ENCODE data around the gene IGFL4. TPM values are rescaled to one million over a fixed set of nuclear protein-coding genes. Genes with fewer than 3 reads are reported as not detected.
A peak's percentile ranks its signal among the peaks of the same experiment; 100 is the strongest.

The IGFL4 gene
- total RNA-seq, 1 donor from 2014 or later = 3.4 TPM

GRCh38 chr19:46021531-46022041 lies 19.2 kb downstream of the IGFL4 start:
- no peak for DNase-seq (ENCODE audit: low spot score)

DNA sequence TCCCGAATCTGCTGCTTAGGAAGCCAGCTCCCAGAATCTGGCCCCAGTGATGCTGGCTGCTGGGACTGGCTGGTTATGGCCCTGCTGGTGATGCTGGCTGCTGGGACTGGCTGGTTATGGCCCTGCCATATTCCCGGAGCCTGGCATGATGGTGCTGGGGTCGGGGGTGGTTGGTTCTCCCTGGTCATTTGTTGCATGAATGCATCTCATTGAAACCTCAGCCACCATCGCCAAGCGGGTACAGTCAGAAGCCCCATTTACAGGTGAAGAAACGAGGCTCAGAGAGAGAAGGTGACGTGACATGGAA lies 20.0 kb downstream of the IGFL4 start:
- no peak for DNase-seq (ENCODE audit: low spot score)

GRCh38 chr19:46019270-46019669 lies 21.5 kb downstream of the IGFL4 start:
- DNase-seq (ENCODE audit: low spot score) = no peak

- DNase-seq (ENCODE audit: low spot score) = no peak
These were observed 22.0 kb downstream of the IGFL4 start for GRCh38 chr19:46018729-46019251.

DNA sequence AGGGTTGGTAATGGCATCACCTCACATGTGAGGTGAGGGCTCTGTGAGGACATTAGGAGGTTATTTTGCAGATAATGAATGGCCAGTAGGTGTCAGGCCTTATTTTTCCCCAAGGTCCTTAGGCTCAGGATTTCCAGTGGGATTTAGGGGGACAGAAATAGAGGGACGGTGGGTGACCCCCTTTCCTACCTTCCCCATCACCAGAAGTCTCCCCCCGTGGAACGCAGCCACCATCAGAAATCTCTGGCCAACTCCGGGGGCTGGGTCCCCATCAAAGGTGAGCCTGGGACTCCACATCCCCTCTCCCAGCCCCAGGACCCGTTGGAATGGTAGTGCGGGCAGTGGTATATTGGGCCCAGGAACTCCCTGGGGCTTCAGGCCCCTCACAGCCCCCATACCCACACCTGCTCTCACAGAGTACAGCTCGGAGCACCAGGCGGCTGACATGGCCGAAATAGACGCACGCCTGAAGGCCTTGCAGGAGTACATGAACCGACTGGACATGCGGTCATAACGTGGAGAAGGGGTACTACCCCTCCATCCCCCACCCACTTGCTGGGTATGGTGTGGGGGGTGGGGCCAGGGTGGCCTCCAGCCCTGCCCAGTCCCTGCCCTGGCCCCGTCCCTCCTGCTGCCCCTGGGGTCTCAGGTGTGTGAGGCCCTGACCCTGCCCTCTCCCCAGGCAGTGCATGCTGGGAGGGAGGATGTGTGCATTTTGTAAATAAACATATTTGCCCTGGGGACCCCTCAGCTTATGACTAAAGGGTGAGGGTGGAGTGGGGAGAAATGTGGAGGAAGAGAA lies 22.7 kb downstream of the IGFL4 start:
- DNase-seq (ENCODE audit: low spot score) = no peak

GRCh38 chr19:46017095-46017429 lies 23.7 kb downstream of the IGFL4 start:
- DNase-seq (ENCODE audit: low spot score) = no peak

DNA sequence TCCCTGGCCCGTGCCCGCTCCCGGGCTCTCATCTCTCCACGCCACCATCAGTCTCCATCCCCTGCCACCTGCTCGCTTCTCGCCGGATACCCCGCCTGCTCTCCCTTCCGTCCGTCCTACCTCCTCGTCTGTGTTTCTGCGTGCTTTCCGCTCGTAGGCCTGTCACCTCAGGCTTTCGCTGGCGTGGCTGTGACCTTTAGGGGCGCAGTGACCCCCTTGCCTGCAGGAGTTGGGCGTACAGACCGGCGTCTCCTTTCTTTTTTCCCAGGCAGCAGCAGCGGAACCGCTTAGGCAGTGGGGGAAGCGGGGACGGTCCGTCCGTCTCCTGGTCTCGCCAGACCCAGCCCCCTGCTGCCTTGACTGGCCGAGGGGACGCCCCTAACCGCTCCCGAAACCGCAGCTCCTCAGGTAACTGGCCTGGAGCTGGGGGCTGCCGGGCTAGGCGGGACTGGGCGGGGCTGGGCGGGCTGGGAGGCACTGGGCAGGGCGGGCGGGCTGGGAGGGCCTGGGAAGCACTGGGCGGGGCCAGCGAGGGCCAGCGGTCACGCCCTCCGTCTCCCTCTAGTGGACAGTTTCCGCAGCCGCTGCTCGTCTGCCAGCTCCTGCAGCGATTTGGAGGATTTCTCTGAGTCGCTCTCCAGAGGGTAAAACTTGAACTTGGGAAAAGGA lies 24.2 kb downstream of the IGFL4 start:
- DNase-seq (ENCODE audit: low spot score) = peak; percentile 78

DNA sequence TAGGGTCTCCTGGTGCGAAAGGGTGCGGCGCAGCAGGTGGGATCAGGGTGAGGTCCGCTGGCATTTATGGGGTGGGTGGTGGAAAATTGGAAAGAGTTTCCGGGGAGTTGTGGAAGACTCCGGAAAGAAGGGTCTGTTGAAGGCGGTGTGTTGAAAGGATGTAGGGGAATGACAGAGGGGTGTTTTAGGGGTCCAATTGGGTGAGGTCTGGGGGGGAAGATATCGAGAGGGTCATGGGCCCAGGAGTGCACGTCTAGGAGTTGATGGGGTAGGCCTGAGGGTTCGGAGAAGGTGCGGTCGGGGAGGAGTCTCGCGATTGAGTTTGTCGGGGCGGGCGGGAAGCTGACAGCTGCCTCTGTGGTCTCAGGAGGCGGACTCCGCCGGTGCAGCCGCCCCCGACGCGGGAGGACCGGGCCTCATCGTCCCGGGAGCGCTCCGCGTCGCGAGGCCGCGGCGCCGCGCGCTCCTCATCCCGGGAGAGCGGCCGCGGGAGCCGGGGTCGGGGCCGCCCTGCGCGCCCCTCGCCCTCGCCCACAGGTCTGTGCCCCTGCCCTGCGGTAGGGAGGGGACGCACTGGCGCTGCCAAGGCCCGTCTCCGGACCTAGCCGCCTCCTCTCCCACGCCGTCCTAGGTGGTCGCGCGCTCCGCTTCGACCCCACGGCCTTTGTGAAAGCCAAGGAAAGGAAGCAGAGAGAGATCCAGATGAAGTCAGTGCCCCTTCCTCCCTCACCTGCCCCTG lies 24.9 kb downstream of the IGFL4 start:
- DNase-seq (ENCODE audit: low spot score) = no peak

DNA sequence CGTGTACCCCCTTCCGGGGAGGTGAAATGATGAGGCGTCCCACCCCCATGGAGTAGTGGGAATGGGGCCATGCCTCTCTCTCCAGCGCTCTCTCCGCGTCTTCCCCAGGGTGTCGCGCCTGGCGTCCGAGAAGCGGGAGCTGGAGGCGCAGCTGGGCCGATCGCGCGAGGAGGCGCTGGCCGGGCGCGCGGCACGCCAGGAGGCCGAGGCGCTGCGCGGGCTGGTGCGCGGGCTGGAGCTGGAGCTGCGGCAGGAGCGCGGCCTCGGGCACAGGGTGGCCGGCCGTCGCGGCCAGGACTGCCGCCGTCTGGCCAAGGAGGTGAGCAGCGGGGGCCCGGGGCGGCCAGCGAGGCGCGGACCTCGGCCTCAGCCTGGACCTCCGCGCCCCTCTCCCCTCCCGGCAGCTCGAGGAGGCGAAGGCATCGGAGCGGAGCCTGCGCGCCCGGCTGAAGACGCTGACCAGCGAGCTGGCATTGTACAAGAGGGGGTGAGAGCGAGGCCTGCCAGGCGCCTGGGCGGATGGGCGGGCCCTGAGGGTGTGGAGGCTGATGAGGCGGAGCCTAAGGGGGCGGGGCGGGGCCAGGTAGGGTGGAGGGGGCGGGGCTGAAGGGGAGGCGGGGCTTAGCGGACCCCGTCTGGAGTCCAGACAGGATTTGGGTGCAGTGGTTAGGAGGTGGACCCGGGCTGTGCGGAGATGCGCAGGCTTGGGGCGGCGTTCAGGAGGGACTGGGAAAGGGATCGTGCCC lies 25.7 kb downstream of the IGFL4 start:
- DNase-seq (ENCODE audit: low spot score) = peak; percentile 33

DNA sequence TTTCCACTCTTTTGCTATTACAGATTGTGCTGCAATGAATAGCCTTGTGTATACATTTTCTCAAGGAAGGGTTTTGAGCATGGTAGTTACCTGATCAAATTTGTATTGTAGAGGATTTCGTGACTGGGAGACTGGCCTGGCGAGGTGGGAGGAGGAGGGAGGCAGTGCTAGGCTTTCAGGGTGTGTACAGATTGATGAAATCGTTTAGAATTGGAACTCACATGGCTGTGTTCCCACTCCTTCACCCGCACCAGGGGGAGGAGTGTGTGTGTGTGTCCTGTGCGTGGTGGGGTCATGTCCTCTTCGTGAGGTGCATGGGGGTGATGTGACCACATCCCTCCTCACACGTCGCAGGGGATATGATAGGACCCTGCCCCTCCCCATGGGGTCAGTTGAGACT lies 26.3 kb downstream of the IGFL4 start:
- no peak for DNase-seq (ENCODE audit: low spot score)

- DNase-seq (ENCODE audit: low spot score) = peak; percentile 45
These were observed 31.0 kb downstream of the IGFL4 start for GRCh38 chr19:46009530-46010510.

DNA sequence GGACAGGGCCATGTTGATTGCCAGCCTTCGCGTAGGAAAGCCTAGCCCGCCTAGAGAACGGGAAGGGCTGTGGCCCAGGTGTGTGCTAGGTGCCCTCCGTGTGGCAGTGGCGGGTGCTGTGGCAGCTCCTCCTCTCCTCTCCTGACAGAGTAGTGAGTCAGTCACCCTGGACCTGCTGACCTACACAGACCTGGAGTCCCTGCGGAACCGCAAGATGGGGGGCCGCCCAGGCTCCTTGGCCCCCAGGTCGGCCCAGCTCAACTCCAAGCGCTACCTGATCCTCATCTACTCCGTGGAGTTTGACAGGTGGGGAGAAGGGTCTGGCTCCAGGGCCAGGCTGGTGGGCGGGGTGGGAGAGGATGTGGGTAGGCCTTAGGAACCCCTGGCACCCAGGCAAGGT lies 34.4 kb downstream of the IGFL4 start:
- DNase-seq (ENCODE audit: low spot score) = no peak

DNA sequence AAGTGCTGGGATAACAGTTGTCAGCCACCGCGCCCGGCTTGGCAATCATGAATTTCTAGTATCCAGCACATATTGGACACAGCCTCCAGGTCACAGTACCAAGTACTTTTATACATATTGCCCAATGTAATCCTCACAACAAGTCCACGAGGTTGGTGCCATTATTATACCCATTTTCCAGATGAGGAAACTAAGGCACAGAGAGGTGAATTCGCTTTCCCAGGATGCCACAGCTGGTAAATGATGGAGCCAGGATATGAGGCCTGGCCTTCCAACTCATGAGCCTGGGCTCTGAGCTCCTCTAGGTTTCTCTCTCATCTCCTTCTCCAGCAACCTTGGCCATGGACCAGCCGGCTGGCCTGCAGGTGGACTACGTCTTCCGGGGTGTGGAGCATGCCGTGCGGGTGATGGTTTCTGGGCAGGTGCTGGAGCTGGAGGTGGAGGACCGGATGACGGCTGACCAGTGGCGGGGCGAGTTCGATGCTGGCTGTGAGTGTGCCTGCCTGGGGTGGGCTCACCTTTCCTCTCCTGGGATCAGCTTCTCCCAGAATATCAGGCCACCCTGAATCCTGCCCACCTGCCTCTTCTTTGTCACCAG lies 38.0 kb downstream of the IGFL4 start:
- no peak for DNase-seq (ENCODE audit: low spot score)

GRCh38 chr19:46000491-46001246 lies 40.1 kb downstream of the IGFL4 start:
- no peak for DNase-seq (ENCODE audit: low spot score)

DNA sequence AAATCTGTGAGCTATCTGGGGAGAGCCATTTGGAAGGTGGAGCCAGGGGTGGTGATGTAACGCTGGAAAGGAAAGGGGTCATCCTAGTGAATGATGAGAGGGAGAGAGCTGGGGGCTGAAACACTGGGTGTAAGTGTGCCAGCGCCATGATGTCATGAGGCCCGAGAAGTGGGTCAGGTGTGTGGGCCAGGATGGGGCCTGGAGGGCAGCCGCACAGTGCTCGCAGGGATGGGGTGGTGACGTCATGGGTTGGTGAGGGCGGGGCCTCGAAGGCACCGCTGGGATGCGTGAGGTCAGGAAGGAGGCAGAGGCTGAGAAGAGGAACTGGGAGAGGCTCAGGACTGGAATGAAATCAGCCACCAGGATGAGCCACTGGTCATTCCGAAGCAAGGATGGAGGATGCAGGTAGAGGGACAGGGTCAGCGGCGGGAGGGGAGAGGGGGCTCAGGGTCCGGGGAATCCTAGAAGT lies 41.1 kb downstream of the IGFL4 start:
- no peak for DNase-seq (ENCODE audit: low spot score)

DNA sequence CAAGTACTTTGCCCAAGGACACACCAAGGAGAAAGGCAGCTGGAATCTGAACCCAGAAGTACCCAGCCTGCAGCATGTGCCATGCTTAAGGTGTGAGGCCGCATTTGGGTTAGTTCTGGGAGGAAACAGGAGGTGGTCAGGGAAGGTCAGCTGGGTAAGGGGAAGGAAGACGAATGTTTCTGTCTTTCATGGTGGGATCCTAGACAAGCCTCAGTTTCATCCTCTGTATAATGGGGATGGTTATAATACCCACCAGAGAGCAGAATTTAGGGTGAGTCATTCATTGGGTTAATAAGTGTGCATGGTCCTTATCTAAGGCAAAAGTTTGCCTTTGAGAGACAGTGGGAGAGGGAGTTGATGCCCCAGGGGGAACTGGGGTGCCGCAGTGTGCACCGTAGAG lies 42.0 kb downstream of the IGFL4 start:
- DNase-seq (ENCODE audit: low spot score) = no peak

- DNase-seq (ENCODE audit: low spot score) = no peak
These were observed 43.9 kb downstream of the IGFL4 start for GRCh38 chr19:45996933-45997332.

- DNase-seq (ENCODE audit: low spot score) = no peak
These were observed 45.0 kb downstream of the IGFL4 start for GRCh38 chr19:45995715-45996385.

All from umbilical cord (tissue), 2 donors.